GM19193 (cell line): ENCODE results near the gene OR14C36.

Experiments used
- POLR2A ChIP-seq: IDR thresholded peaks from 4 replicates; pipeline ENCODE4 v1.6.1; 2011; ENCODE audit not compliant: insufficient read depth, insufficient read length; ENCODE audit errors: extremely low read depth

The OR14C36 gene, protein sequence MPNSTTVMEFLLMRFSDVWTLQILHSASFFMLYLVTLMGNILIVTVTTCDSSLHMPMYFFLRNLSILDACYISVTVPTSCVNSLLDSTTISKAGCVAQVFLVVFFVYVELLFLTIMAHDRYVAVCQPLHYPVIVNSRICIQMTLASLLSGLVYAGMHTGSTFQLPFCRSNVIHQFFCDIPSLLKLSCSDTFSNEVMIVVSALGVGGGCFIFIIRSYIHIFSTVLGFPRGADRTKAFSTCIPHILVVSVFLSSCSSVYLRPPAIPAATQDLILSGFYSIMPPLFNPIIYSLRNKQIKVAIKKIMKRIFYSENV

GRCh38 chr1:248348475-248348874, at the start of gene OR14C36:
Gene OR14C36 (plus strand): TSS chr1:248348775. CDS start chr1:248348775, 0 bp downstream.
- TF ChIP-seq POLR2A: no peak

DNA sequence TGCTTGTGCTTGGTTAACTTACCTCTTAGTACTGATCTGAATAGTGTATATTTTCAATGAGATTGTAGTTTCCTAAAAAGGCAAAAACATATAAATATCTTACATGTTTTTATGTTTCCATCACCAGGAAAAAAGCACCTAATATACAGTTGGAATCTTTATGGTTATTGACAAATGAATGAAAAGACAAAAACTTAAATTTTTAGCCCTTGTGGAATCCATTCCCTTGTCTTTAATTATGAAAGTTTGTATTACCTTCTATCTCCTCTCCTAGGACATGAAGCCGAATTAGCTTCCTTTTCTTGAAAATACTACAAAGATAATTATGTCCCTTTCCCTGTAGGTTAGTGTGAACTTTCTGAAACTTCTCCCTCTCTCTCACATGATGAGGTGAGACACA, 45.3 kb upstream of the OR14C36 start, which contains the start of gene OR2T12:
Gene OR2T12, minus strand, starts transcription at position 101 of the 400 bp plus-strand sequence. CDS start 7,846 bp downstream, outside the sequence.
- no peak for TF ChIP-seq POLR2A

- no peak for TF ChIP-seq POLR2A
Observed at GRCh38 chr1:248306103-248306502, 42.5 kb upstream of the OR14C36 start.

DNA sequence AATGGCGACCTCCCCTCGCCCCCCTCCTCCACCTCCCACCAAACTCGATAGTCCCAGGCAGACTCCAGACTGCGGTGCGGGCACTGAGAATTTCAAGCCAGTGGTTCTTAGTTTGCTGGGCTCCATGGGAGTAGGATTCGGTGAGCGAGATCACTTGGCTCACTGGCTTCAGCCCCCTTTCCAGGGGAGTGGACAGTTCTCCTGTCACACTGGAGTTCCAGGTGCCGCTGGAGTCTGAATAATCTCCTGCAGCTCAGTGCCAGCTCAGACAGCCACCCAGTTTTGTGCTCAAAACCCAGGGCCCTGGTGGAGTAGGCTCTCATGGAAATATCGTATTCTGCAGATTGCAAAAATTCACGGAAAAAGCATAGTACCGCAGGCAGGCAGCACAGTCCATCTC, 31.8 kb upstream of the OR14C36 start:
- TF ChIP-seq POLR2A: no peak

DNA sequence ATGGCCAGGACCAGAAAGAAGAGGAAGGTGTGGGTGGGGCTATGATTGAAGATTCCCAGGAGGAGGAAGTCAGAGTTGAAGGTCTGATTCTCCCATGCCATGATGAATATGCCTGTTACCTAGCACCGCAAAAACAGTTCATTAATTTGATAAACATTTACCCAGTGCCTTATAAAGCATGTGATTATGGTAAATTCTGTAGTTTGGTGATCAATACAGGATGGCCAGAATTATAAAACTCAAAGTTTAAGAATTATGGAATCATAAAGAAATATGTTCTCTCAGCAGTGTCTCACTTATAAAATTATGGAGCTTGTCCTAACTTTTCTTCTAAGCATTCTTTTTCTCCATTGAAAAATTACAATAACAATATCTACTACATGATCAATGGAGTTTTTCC, 24.1 kb upstream of the OR14C36 start, which contains the start of gene OR2M7:
Gene OR2M7, minus strand, starts transcription at position 101 of the 400 bp plus-strand sequence. Its CDS starts 0 bp downstream, at position 101.
- no peak for TF ChIP-seq POLR2A

DNA sequence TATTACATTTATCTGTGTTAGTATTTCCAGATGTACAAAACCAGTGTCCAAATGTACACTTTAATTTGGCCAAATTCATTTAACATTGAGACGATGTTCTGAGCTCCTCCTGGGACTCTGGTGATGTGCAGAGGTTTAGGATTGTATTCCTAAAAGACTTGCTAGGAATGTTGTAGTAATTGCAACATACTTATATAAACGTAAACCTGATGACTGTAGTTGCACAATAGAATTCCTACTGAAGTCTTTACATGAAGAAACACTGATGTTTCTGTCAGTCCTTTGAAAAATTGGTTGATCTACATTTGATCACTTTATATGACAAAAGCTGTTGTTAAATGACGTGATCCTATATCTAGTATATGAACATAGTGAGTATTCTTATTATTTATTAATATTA, 5.1 kb upstream of the OR14C36 start:
- no peak for TF ChIP-seq POLR2A

DNA sequence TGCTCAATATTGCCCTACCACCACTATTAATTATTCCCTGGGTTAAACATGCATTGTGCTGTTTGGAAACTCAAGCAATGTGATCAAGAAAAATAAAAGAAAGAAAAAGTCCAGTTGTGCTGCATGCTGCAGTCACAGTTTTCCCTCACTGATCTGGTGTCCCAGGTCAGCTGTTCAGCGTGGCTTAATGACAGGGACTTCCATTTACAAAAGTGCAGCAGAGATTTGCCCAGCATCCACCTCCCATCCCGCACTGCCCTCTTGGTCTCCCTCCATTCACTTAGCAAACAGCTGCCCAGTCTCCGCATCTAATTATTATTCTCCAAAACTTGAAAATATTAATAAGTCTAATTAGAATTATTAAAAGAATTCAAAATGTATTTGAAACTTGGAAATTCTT, 10.8 kb downstream of the OR14C36 start:
- TF ChIP-seq POLR2A: no peak

GRCh38 chr1:248361121-248361715, 12.6 kb downstream of the OR14C36 start, which contains the start of gene OR2T4:
Gene OR2T4 (plus strand): TSS chr1:248361665. CDS start chr1:248361665, 0 bp downstream.
- no peak for TF ChIP-seq POLR2A

DNA sequence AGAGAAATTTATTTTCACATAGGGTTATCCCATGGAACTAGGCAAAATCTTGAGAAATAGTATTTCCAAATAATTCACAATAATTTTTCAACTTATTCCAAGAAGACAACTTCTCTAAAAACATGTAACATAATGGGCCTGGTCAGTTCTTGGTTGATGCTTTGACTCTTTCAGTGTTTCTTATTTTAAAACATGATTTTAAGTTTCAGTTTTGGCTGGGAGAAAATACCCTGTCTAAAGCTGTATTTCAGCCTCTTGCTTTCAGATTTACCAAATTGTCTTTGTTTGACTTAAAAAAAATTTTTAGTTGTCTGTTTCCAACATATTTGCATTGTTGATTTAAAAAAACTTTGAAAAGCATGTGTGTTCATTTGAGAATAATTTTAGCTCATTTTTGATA, 18.0 kb downstream of the OR14C36 start:
- TF ChIP-seq POLR2A: no peak

DNA sequence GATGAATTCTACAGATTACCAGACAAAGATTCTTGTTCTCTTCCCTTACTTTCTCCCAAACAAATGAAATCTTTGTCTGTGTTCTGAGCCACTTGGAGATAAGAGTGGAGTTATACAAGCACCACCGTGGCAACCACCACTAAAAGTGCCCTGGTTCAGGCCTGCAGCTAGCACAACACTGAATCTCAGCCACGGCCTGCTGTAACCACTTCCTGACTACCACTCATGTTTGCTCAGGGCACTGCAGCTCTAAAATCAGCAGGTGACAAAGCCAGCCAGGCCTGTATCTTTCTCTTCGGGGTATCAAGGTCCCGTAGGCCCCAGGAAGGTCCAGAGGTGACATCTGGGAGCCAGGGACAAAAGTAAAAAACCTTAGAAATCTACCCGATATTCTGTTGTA, 23.8 kb downstream of the OR14C36 start:
- no peak for TF ChIP-seq POLR2A

DNA sequence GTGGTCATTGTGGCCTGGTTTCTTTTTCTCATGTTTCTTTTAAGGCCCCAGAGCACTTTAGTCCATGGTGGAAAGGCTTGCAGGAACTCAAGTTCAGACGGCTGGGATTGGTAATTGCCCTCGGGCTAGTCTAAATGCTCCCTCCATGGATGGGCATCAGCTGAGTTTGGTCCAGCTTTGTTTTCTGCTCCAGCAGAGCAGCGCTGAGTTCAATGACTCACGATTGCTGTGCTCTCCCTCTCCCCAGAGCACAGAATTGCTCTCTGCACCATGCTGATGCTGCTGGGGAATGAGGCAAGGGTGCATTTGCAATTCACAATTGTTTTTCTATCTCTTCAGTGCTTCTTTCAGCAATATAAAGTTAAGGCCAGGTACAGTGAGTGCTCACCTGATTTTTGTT, 25.2 kb downstream of the OR14C36 start:
- no peak for TF ChIP-seq POLR2A

GRCh38 chr1:248375446-248375845, 26.9 kb downstream of the OR14C36 start, which contains the start of gene OR2T6:
Gene OR2T6 (plus strand): TSS chr1:248375746. CDS start chr1:248387609, 11,863 bp downstream.
- no peak for TF ChIP-seq POLR2A

- TF ChIP-seq POLR2A: no peak
Observed at GRCh38 chr1:248376916-248377315, 28.3 kb downstream of the OR14C36 start.

DNA sequence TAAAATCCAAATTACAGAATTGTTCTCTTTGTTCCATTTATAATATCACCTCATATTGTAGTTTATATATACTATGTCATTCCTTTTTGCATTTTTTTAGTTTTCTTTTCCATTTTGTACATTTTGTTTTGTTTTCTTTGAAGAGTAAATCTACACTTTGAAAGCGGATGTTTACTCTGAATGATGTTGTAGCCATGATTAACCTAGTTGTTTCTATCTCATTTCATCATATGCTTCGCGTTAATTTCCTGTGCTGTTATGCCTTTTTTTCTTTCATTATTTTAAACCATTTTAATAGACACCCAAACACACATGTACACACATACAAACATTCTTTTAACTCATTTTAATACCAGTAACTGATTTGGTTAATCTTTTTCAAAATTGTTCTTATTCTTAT, 32.3 kb downstream of the OR14C36 start:
- no peak for TF ChIP-seq POLR2A

- no peak for TF ChIP-seq POLR2A
Observed at GRCh38 chr1:248388426-248388825, 39.9 kb downstream of the OR14C36 start.

DNA sequence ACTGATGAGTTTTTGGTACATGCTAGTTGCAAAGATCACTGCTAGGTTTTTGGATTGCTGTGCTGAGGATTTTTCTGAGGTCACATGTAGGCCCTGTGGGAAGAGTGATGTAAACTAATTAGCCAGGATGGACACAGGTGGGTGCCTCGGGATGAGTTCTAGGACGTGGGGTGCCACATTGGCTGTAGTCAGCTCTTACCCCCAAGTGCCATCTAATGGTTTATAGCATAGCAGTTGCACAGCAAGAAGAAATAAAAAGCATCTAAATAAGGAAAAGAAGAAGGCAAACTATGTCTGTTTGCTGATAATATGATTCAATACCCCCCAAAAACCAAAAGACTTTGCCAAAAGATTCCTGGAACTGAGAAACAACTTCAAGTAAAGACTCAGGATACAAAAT, 44.5 kb downstream of the OR14C36 start:
- TF ChIP-seq POLR2A: no peak
